Ovary (tissue), 9 donors: ENCODE data around the gene ATP9A. TPM values are rescaled to one million over a fixed set of nuclear protein-coding genes. Genes with fewer than 3 reads are reported as not detected.

Experiments used
- DNase-seq, 5 donors: peaks; one replicate each; pipeline ENCODE4 v3.0.0-alpha.2; 2019 to 2020
- H3K27ac ChIP-seq, 2 donors: fragments of 200-600 bp; one replicate each; pipeline versions ENCODE4 v1.5.1 to v1.8.0; 2019 to 2022
- H3K27me3 ChIP-seq: fragments of 200-600 bp; one replicate; pipeline ENCODE4 v1.8.0; 2022
- H3K36me3 ChIP-seq: fragments of 200-600 bp; sonication (generic); one replicate; pipeline ENCODE4 v1.5.1; 2019
- H3K4me1 ChIP-seq: one replicate; pipeline ENCODE4 v1.8.1; 2013; ENCODE audit warnings: mild to moderate bottlenecking, moderate library complexity; ENCODE audit not compliant: insufficient read depth
- H3K4me3 ChIP-seq: fragments of 200-600 bp; sonication (generic); one replicate; pipeline ENCODE4 v1.5.1; 2017
- H3K9me3 ChIP-seq, 2 donors: fragments of 200-600 bp in 1 of 2; sonication (generic) in 1 of 2; one replicate each; pipeline versions ENCODE4 v1.5.1 to v1.8.1; 2013 to 2019; ENCODE audit warnings: mild to moderate bottlenecking in 1 of 2, moderate library complexity in 1 of 2
- CTCF ChIP-seq, 3 donors: fragments of 450-650 bp in 2 of 3; fragments of 200-600 bp in 1 of 3; IDR thresholded peaks; one replicate each; pipeline versions ENCODE4 v1.5.1 to v1.8.0; 2016 to 2022; ENCODE audit warnings: antibody characterized with exemption in 3 of 3, mild to moderate bottlenecking in 1 of 3
- EP300 ChIP-seq: sonication (generic); formaldehyde crosslinking; IDR thresholded peaks from one replicate; pipeline ENCODE4 v1.6.1; 2017; ENCODE audit warnings: antibody characterized with exemption
- POLR2A ChIP-seq: fragments of 450-650 bp; IDR thresholded peaks from one replicate; pipeline ENCODE4 v1.6.1; 2017; ENCODE audit warnings: antibody characterized with exemption, mild to moderate bottlenecking, moderate library complexity
- WGBS, 3 donors: extraction: QIAGEN DNeasy Blood & Tissue Kit in 1 of 3; methylation state at CpG; one replicate each; pipeline versions ENCODE4 v1.1.5 to v1.1.7; 2013 to 2017; 5-methylcytosine and 5-hydroxymethylcytosine counted together
- intact Hi-C, 4 donors: fragments of 100-400 bp; cut with DNase I; formaldehyde crosslinking; loops; one replicate each; pipeline versions ENCODE4 v1.11.0 to v1.15.1; 2022 to 2023
- polyA plus RNA-seq, 2 donors: library from polyadenylated mRNA; stranded (reverse); fragments of 200-250 nt in 1 of 2; fragments of 350-450 nt in 1 of 2; fragmentation: Illumina TruSeq in 1 of 2; extraction: RNeasy Lipid Tissue Mini Kit (QIAGEN cat#74804) in 1 of 2; gene quantifications; one replicate each; pipeline ENCODE4 v1.2.3, GENCODE V29; 2013 to 2014
- total RNA-seq, 7 donors: library from RNA; depleted of rRNA in 2 of 7; stranded (reverse); fragments of >200 nt in 2 of 7; fragmentation: NEBNext Ultra II Directional in 3 of 7; extraction: Animal tissue kit (Norgen Biotek cat#: 25700) in 3 of 7; gene quantifications; one replicate each; pipeline versions ENCODE4 v1.1.0 to v1.2.4, GENCODE V29; 2016 to 2023
- donor health status: DM: no; HTN: no; CAD: no; lungs with moderate emphysema.
- donor health status: DM: no; HTN: no; CAD: no.
- donor health status: Bipolar disorder and iron deficiency.
- donor health status: DM: yes; HTN: yes; CAD: no.
- donor health status: DM: no; HTN: no; CAD: no.
- donor health status: DM: yes; HTN: yes; CAD: no.

ATP9A gene
- total and polyA plus RNA-seq, 9 donors, result 12.9 to 44.6 (median 29.2) TPM

DNA sequence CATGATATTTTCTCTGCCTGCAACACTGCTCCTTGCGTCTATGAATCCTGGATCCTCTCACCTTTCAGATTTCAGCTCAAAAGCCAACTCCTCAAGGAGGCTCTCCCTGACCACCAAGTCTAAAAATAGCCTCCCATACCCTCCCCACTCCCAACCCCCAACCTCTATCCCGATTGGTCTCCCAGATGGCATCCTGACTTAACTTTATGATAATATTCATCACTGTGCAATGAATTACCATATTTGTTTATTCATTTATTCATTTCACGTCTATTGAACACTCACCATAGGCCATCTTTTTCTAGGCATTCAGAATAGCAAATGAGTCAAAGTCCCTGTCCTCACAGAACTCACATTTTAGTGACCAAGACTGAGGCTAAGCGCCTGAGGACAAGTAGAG, 183.0 kb downstream of the ATP9A start:
- intact Hi-C loops, result no loop called here
- no peak for TF ChIP-seq POLR2A
- TF ChIP-seq CTCF (IDR thresholded peaks at IDR 0.05), result no peak
- TF ChIP-seq EP300, result no peak
- Histone ChIP-seq H3K4me3 (no peak overlapping the region), H3K4me1 (no peaks in the 10 kb centered on the region), H3K27ac (no peak overlapping the region), H3K9me3 (no peaks in the 10 kb centered on the region), H3K36me3 (no peaks in the 10 kb centered on the region), H3K27me3 (no peaks in the 10 kb centered on the region)
- 85 to 90% (median 88%) methylated on average over 4 of the region's 4 CpGs for WGBS, 3 donors
- DNase-seq, result no peak

- DNase-seq, result no peak
- Histone ChIP-seq H3K9me3 (no peaks in the 10 kb centered on the region), H3K4me3 (no peak overlapping the region), H3K27me3 (no peaks in the 10 kb centered on the region), H3K27ac (no peak overlapping the region), H3K4me1 (no peaks in the 10 kb centered on the region), H3K36me3 (no peaks in the 10 kb centered on the region)
- WGBS, 3 donors, result 91 to 94% (median 92%) methylated on average over 4 of the region's 4 CpGs
- TF ChIP-seq CTCF (IDR thresholded peaks at IDR 0.05) (no peak), POLR2A (no peak)
- intact Hi-C loops, result no loop called here
These were observed 183.5 kb downstream of the ATP9A start for GRCh38 chr20:51584737-51585136.

DNA sequence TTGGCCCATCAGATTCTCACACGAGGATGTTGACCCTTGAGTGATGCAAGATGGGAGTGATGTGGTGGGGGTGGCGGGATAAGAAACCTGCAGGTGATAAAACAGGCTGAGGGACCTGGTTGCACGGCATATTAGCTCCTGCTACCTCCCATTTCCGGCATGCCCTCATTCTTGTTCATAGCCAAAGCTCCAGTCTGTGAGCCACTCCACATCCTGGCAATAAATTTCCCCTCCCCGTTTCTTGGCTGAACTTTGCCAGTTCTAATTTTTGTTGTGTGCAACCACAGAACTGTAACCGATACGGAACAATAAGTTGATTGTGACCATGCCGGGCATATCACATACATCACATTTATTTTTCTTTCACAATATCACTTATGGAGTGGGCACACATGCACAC, 184.1 kb downstream of the ATP9A start:
- DNase-seq, result no peak
- no peak overlapping the region for H3K27ac ChIP-seq
- no peaks in the 10 kb centered on the region for H3K36me3 ChIP-seq
- no peaks in the 10 kb centered on the region for H3K4me1 ChIP-seq
- no peak overlapping the region for H3K4me3 ChIP-seq
- no peaks in the 10 kb centered on the region for H3K9me3 ChIP-seq
- no peaks in the 10 kb centered on the region for H3K27me3 ChIP-seq
- WGBS, 3 donors, result 85 to 88% (median 86%) methylated on average over 8 of the region's 8 CpGs
- no peak for TF ChIP-seq EP300
- no peak for TF ChIP-seq CTCF (IDR thresholded peaks at IDR 0.05)
- no peak for TF ChIP-seq POLR2A
- intact Hi-C loops, result no loop called here

- Histone ChIP-seq H3K36me3 (no peaks in the 10 kb centered on the region), H3K4me3 (no peak overlapping the region), H3K27me3 (no peaks in the 10 kb centered on the region), H3K4me1 (no peaks in the 10 kb centered on the region), H3K27ac (no peak overlapping the region), H3K9me3 (no peaks in the 10 kb centered on the region)
- TF ChIP-seq EP300 (no peak), POLR2A (no peak), CTCF (IDR thresholded peaks at IDR 0.05) (no peak)
- DNase-seq, result no peak
- WGBS, 3 donors, result 90 to 95% (median 94%) methylated on average over 14 of the region's 14 CpGs
- intact Hi-C loops, result no loop called here
These were observed 184.7 kb downstream of the ATP9A start for GRCh38 chr20:51583499-51583898.

DNA sequence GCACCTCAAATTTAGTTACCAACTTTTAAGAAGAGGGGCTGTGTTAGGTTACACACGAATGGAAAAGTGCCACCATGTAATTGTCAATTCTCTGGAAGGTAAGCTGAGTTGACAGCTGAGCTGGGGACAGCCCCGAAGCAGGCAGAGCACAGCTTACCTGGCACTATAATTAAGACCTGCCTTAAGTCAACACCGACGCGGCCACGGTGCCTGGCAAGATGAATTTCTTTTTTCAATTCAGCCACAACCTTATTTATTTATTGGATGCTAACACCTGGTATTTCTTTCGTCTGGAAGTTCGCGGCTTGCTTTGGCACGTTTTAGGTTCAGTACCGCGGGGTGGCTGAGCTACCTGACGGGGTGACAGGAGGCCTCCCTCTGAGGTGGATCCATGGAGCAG, 185.1 kb downstream of the ATP9A start:
- intact Hi-C loops, result no loop called here
- H3K9me3 ChIP-seq, result no peaks in the 10 kb centered on the region

More for the DNA sequence above, 185.1 kb downstream of the ATP9A start:
- TF ChIP-seq CTCF (IDR thresholded peaks at IDR 0.05) (no peak), POLR2A (no peak), EP300 (no peak)
- no peaks in the 10 kb centered on the region for H3K27me3 ChIP-seq
- no peaks in the 10 kb centered on the region for H3K36me3 ChIP-seq
- H3K27ac ChIP-seq, result no peak overlapping the region
- no peaks in the 10 kb centered on the region for H3K4me1 ChIP-seq
- no peak overlapping the region for H3K4me3 ChIP-seq
- 90 to 94% (median 91%) methylated on average over 13 of the region's 13 CpGs for WGBS, 3 donors
- no peak for DNase-seq
